RPMI7951 (cell line): ENCODE data around the gene SORCS2. TPM values are rescaled to one million over a fixed set of nuclear protein-coding genes. Genes with fewer than 3 reads are reported as not detected.
"Not testable (repeated sequence)": the region's sequence is repeated elsewhere in the genome, so short reads cannot be mapped to it uniquely, and the experiment has no call there.

Experiments
- DNase-seq: peaks from one replicate; pipeline ENCODE4 v3.0.0-alpha.2; 2012; ENCODE audit warnings: low read depth
- total RNA-seq: library from RNA; depleted of rRNA; stranded (reverse); fragments of >200 nt; shearing (Covaris generic); gene quantifications from 2 replicates; pipeline ENCODE4 v1.2.3, GENCODE V29; 2014

SORCS2 gene
- total RNA-seq, 1 experiment from 2014 or later, result 2.0 TPM

DNA sequence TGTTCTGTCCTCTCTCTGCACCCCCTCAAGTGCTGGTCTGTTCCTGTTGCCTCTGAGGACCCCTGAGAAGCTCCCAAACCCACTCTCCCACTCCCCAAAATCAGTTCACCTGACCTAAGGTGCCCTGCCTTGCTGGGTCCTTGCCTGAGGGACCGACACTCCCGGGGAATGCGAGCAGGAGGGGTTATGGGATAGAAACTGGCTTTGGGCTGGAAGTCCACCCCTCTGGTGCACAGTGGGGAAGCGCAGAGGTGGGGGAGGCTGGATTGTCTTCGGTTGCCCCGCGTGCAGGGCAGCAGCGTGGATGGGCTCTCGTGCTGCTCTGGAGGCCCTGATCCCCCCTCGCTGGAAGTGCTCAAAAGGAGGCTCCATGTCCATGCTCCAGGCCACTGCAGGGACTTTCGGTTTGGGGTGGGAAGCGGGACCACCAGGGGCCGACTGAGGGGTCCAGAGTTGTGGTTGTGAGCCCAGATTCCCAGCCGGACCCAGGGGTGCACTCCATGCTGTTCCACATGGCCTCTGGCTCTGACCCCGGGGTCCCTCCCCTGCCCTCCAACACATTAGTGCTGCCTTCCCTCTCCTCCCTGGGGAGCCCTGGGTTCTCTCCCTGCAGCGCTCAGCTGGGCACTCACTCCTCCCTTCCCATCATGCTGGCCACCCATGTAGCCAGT, 7.6 kb downstream of the SORCS2 start:
- no peak for DNase-seq

DNA sequence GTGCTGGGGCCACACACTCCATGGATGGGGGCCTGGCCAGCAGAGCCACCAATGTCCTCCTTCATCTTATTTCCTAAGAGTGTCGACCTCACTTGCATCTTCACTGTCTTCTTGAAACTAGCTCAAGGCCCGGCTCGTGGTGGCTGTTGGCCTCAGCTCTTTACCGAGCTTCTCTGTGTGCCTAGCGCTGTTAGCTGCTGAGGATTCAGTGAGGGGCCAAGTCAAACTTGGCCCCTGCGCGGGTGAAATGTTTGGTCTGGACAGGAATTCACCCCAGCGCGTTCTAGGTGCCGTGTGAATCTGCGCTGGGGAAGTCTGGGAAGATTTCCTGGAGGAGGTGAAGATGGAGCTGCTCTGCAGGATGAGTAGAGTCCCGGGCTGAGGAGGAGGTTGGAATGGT, 8.5 kb downstream of the SORCS2 start:
- no peak for DNase-seq

DNA sequence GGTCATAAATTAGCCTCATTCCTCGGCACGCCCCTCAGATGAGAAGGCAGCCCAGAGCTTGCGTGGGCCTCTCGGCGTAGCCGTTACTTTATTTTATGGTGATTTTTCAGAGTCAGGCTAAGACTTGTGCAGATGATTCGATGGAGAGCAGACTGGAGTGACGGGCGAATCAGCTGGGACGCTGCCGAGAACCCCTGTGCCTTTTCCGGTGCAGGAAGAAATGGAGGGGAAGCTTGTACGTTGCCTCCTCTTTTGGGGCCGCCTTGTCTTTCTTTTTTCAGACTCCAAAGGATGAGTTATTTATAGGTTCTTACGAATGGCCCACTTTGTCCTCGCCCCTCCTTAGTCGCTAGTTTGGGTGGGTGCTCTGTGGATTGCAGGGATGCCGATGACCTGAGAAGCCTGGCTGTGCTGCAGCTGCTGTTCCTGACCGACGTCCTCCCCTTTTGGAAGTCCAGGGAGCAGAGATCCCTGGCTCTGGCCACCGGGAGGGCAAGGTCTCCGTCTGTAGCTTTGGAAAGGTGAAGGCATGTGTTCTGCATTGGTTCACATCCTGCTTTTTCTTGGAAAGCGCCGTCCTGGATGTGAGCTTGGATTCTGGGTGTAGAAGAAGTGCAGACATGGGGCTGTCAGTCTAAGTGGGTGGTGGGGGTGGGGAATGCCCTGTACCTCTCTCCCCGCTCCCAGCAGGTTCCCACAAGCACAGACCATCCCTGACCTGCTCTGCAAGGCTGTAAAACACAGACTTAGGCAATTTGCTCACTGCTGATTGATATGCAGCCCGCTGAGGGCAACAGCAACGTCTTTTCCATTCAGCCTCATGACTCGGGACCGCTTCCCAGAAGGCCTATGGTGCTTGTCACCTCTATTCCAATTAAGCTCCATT, 9.3 kb downstream of the SORCS2 start:
- DNase-seq, result no peak

DNA sequence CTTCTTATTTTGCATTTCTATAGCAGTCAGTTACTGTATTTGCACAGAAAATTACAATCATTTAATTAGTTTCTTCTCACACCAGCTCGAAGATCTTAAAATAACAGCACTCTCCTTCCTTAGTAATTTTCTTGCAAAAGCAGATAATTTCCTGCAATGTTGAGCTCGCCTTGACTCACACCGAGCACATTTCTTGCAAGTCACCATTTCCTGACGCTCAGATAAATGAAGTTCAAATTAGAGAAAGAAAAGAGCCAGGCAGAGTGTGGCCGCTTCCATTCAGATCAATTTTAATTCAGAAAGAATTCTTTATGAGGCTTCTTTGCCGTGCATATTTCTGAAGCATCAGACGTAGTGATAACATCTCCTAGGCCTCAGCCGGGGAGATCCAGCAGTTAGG, 10.1 kb downstream of the SORCS2 start:
- no peak for DNase-seq

DNA sequence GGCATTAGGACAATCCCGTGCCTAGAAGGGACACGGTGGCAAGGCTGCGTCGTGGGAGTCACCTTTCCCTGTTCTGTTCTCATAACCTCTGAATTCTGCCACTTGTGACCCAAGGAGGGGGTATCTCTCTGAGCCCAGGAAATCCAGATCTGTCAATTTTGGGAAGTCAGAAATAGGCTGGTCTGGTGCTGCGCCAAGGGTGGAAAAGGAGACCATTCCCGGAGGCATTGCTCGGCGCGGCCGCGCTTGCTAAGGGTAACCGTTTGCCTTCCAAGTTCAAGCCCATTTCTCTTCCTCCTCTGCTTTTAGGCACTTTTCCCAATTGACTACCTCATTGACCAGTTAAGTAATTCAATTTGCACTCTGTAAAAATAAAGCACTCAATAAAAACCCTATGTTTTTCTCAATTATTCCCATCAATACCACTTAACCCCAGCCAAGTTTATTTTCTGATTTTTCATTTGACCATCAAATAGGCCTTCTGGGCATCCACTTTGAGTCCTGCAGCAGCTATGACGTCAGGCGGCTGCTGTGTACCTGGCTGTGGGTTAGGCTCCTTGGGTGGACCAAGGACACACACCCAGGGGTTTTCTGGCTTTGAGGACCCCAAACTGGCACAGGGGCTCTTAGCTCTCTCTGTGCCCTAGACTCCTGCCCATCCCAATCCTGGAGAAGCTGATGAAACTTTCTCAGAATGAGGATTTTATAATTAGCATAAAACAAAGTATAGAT, 12.5 kb downstream of the SORCS2 start:
- no peak for DNase-seq

DNA sequence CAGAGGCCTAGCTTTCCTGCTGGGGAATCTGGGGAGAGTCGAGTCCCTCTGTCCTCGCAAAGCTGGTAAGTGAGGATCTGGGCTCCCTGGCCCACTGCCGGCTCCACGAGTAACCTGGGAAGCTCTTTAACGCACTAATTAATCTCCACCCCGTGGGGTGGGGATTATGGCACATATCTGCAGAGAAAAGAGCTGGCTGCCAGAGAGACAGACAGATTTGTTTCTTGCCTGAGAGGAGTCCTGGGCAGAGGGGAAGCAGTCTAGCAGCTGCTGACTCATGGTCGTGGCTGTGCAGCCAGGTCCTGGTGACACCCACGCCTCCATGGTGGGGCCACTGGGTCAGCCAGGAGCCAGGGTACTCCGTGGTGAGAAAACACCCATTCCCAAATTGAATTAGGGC, 14.0 kb downstream of the SORCS2 start:
- DNase-seq, result peak; percentile 80

DNA sequence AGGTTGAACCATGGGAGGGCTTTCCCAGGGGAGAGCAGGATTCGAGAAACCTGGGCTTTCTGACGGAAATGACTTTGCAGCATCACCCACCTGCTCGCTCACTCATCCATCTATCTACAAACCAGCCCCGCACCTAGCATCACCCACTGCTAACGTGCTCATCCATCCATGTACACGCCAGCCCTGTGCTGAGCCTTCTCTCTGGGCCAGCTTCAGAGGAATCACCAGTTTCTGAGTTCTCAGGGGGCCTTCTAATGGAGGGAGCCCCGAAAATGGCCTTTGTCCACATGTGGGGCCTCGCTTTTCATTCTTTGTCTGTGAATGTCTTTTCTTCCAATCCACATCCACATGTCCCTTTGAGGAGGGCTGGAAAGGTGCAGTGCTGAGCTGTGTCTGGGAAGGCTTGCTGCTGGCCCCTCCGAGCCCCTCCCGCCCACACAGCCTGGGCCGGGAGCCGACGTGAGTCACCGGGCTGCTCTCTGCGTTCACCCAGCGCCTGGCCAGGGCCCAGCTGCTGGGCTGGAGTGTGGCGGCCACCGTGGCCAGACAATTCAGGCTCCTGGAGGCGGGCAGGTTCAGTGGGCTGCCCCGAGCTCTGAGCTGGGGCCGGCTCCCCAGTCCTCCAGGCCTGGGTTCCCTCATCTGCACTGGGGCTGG, 14.7 kb downstream of the SORCS2 start:
- DNase-seq, result peak; percentile 88

DNA sequence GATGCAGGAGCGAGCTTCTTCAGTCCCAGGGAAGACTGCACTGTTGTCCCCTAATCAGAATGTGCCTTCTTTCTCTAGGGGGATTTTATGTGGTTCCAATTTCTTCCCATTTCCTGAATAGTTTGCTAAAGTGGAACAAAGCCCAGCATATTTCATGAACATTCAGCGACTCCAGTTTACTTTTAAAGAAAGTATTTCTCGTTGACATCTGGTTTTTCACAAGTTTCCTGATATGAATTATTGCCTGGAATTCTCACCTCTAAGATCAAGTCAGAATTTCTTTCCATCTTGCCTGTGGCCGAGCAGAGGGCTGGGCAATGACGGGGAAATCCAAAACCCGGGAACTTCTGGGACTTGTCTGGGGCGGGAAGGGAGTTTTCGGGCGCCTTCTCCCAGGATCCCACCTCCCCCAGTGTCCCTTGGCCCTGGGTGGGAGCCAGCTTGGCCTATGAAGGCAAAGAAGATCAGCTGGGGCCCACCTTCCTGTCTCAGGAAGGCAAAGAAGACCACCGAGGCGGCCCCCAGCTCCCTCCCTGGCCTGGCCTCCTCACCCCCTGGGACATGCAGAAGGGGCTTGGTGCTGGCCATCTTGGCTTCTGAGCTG, 15.4 kb downstream of the SORCS2 start:
- no peak for DNase-seq

DNA sequence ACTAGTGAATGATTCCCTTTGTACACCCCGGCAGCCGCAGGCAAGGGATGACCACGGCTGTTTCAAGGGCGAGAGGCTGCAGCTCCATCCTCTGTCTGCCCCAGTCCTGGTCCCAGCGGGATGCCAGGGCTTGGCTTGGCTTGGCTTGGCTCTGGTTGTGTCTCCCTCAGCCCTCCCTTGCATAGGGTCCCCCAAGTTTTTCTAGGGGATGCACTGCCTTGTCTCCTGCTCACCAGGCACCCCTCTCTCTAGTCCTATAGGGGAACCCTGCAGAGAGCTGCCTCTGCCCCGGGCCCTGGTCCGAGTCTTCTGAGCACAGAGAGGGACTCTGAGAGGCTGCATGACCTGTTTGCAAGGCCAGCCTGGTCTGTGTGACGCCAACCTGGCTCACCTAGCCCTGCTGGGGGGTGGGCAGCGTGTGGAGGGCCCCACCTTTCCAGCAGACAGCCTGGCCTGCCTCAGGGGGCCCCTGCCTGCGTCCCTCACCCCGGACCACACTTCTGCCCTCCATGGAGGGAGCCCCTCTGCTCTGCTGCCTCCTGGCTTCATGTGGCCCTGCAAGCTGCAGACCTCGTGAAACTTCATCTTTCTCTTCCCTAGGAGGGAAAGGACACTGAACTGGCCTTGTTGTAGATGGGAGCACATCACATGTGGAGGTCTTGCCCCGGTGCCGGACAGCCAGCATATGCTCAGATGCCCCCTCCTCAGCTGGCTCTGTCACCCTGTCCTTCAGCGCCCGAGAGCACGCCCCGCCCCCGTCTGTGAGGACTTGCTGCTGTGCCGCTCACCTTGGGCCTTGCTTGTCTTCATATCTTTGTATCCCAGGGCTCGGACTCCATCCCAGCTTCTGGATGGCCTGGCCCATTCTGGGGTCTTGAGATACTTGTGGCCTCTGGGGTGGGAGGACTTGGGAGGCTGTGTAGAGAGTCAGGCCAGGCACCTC, 16.4 kb downstream of the SORCS2 start:
- no peak for DNase-seq

DNA sequence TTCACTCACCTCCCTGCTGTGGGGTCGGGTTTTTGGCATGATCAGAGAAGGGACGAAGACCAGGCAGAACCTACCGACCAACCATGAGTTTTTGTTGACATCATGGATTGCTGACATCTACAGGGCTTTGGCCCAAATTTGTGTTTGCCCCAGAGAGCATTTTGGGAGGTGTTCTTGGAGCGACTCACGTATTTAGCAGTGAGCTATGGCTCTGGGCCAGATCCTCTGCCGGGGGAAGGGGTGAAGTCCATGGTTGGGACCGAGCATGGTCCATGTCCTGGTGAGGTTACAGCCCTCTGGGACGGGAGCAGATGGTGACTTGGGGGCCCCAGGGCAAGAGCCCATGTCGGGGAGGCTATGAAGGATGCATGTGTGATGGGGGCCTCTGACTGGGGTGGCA, 17.4 kb downstream of the SORCS2 start:
- DNase-seq, result no peak

DNA sequence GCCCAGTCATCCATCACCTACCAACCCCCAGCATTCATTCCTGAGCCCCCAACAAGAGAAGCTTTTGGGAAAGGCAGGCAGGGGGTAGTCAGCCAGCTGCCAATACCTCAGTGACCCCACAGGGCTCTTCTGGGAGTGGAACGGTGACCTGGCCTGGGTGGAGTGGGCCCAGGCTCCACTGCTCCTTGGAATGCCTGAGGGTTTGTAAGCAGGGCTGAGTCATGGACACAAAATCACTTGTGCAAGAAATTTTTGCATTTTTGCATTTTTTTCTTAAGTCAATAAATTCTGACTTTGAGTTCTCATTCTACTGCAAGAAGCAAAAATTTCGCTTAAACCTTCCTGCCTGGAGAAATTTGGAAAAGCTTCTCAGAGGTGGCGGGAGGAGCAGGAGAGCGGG, 18.5 kb downstream of the SORCS2 start:
- DNase-seq, result peak; percentile 77

DNA sequence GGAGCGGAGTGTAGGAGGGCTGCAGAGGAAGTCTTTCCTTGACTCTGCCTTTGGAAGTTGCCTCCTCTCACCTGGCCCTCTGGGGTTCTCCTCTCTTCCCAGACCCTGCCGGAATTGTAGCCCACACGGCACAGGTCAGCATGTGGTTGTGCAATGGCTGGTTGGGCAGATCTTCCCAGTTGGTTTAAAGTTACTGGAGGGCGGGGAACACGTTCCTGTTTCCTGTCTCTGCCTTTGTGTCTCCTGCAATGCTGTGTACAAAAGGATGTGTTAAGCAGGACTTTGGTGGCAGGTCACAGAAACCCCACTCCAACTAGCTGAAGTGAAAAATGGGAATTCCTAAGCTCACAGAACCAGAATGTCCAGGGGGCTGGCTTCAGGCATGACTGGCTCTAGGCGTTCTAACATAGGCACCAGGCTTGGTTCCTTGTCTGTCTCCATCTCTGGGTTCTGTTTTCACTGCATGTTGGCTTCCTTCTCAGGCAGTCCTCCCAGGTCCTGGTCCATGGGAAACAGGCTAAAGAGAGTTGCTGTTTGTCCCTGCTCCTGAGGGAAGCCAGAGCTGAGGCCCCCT, 19.9 kb downstream of the SORCS2 start:
- DNase-seq, result no peak

DNA sequence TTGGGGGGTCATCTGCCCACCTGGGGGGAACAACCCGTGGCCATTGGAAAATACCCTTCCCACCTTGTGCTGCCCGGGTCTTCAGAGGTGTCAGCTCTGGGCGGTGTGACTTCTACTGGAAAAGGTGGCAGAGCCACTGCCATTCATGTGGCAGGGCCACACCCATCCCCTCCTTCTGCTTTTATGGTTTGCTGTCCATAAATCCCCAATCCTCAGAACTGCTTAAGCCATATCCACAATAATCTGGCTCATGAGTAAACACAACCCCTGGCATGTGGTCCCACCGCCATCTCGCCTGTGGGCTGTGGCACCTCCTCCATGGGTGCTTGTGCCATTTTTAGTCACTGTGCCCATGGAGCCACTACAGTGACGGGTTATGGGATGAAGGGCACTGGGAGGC, 20.6 kb downstream of the SORCS2 start:
- DNase-seq, result no peak

DNA sequence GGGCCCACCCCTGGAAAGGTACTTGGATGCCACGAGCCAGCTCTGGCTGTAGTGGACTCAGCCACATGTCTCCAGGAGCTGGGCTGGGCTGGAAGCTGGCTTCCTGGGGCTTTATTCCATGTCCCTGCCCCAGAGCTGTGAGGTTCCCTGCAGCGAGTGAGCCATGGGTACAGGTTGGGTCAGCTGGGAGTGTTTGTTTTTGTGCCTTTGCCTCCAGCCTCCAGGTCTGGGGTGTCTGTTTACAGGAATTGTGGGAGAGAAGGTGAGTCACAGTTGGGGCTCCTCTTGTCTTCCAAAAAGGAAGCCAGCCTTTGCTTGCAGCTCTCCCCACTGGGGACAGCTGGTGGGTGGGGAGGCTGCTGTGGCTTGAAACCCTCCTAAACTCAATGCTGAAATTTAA, 21.5 kb downstream of the SORCS2 start:
- peak; percentile 14 for DNase-seq

DNA sequence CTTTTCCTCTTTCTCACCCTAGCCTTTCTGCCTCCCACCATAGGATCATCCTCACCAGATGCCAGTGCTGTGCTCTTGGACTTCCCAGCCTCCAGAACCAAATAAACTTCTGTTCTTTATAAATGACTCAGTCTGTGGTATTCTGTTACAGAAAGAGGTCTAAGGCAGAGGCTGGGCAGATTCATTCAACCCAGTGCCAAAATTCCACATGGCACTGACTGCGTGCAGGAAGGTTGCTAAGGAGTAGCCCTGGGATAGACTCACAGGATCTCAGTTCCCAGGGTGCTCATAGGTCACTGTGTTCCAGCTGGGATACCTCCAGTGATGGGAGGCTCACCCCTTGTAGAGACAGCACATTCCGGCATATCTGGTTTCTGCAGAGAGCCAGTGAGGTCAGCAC, 22.0 kb downstream of the SORCS2 start:
- peak; percentile 57 for DNase-seq

DNA sequence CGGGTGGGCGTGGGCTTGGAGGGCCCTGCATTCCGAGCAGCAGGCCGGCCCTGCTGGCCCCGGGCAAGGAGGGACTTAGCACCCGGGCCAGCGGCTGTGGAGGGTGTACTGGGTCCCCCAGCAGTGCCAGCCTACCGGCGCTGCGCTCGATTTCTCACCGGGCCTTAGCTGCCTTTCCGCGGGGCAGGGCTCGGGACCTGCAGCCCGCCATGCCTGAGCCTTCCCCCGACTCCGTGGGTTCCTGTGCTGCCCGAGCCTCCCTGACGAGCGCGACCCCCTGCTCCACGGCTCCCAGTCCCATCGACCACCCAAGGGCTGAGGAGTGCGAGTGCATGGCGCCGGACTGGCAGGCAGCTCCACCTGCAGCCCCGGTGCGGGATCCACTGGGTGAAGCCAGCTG, 22.8 kb downstream of the SORCS2 start:
- not testable (repeated sequence) for DNase-seq

DNA sequence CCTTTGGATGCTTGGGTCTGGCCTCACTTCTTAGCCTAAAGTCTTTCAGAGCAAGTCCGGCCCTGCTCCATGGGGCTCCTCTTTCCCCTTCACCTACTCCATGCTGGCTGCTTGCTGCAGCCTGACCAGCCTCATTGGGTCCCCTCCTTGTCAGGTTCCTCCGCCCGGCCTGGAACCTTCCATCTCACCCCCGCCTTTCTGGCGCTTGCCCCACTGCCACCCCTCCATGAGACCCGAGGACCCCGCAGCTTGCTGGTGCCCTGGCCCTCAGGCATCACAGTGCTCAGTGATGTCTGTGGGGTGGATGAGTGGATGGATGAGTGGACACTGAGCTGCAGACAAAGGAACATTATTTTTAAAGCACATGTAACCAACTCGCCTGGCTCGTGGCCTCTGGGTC, 24.7 kb downstream of the SORCS2 start:
- DNase-seq, result no peak

DNA sequence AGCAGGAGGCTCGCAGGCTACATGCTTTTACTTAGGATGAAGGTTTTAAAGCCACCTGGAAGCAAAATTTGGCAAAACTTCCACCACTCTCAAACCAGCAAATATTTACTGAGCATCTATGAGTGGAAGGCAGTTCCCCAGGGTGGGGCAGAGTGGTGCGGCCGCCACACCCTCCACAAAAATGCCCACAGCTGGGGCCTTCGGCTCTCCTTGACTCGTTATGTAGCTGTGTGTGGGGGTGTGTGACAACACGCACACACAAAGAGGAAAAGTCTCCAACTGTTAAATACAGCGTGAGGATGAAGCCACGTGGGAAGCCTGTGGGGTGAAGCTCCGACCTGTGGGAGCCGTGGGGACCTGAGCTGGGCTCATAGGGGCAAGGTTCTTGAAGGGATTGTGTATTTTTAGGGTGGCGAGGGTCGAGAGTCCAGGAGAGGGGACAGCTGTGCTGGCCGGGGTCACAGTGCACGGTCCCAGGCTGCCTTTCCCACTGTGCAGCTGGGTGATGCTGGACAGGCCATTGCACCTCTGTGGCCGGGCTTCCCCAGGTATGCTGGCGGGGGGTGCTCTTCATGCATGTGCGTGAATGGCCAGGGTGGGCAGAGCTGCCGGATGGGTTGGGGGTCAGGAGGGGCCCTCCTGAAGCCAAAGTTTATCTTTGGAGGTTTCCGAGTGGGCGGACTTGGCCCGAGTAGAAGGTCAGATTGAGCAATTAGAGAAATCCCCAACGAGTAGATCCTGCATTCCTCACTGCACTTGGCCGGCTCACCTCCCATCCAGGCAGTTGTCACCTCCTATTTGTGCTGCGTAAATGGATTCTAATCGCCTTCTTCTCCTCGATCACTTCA, 25.4 kb downstream of the SORCS2 start:
- DNase-seq, result no peak

DNA sequence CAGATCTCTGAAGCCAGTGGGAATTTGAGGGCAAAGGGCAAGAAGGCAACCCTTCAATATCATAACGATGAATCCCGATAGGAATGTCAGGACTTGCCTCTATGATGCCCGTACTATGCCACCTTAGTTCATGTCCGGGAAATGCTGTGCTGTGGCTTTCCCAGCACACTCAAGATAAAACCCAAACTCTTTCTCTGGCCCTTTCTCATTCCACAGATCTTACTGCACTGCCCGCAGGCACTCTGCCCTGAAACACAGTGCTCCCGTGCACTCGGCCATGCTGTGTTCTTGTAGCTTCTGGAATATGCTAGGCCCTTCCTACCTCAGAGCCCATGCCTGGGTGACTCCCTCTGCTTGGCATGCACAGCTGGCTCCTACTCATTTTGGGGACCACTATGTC, 26.3 kb downstream of the SORCS2 start:
- DNase-seq, result no peak
